Endothelial cell of umbilical vein (primary cell): Measurements from ENCODE around the gene ADGRG3. TPM values are rescaled to one million over a fixed set of nuclear protein-coding genes. Genes with fewer than 3 reads are reported as not detected.

Experiments
- BruUV-seq: library from RNA; stranded (reverse); fragments of 400-500 nt; replicated peaks from 2 replicates; lab custom pipeline; 2021; lab: Mats Ljungman, UMichigan
- CTCF ChIA-PET: fragments of 300-600, 350-600 bp; sonication (Branson Sonifier 250); formaldehyde crosslinking; loops from one replicate; lab custom pipeline; 2021; ENCODE audit warnings: antibody characterized with exemption, inconsistent platforms; lab: Charles Lee
- POLR2A ChIA-PET: fragments of 300-600, 350-600 bp; sonication (Branson Sonifier 250); formaldehyde crosslinking; loops from one replicate; lab custom pipeline; 2021; ENCODE audit warnings: antibody characterized with exemption, inconsistent platforms; lab: Charles Lee
- DNase-seq: peaks from one replicate; pipeline ENCODE4 v3.0.0-alpha.2; 2011; ENCODE audit warnings: low read depth, low spot score
- FAIRE-seq: peaks from 2 replicates; lab custom pipeline; 2011; peaks lifted over from hg19 to GRCh38; lab: Jason Lieb, UNC
- H2AFZ ChIP-seq: 2 replicates; pipeline ENCODE4 v1.6.0; 2012; ENCODE audit warnings: low read depth, low read length, control low read depth, inconsistent platforms
- H3K27ac ChIP-seq: 2 replicates; pipeline ENCODE4 v1.5.1; 2011; ENCODE audit warnings: low read depth, mild to moderate bottlenecking, control low read depth, low read length, moderate library complexity; ENCODE audit not compliant: insufficient read depth
- H3K27me3 ChIP-seq, 2 experiments: 2 replicates each; pipeline versions ENCODE4 v1.6.0 to v1.6.1; 2011; ENCODE audit warnings: low read length in 2 of 2, mixed read lengths in 1 of 2; ENCODE audit not compliant: control insufficient read depth in 2 of 2, insufficient read depth in 2 of 2
- H3K36me3 ChIP-seq, 2 experiments: 2 replicates in 1 of 2; 3 replicates in 1 of 2; pipeline ENCODE4 v1.5.1; 2011; ENCODE audit warnings: low read length in 2 of 2, mild to moderate bottlenecking in 1 of 2, moderate library complexity in 1 of 2; ENCODE audit not compliant: control insufficient read depth in 2 of 2, insufficient read depth in 2 of 2; ENCODE audit errors: extremely low read depth in 1 of 2
- H3K4me1 ChIP-seq: 3 replicates; pipeline ENCODE4 v1.5.1; 2011; ENCODE audit warnings: mild to moderate bottlenecking, low read length; ENCODE audit not compliant: control insufficient read depth, insufficient read depth; ENCODE audit errors: extremely low read depth
- H3K4me2 ChIP-seq: 2 replicates; pipeline ENCODE4 v1.6.1; 2011; ENCODE audit warnings: low read length, control low read depth, mixed read lengths; ENCODE audit not compliant: insufficient read depth
- H3K4me3 ChIP-seq, 3 experiments: fragments of 200-600 bp in 1 of 3; sonication (generic), shearing (Covaris generic) in 1 of 3; replicated peaks in 1 of 3; 2 replicates each; pipeline ENCODE4 v1.5.1; 2011 to 2016; ENCODE audit warnings: control low read depth in 3 of 3, low read length in 3 of 3, mild to moderate bottlenecking in 2 of 3, inconsistent platforms in 1 of 3, low read depth in 1 of 3, moderate library complexity in 1 of 3; ENCODE audit not compliant: insufficient read depth in 1 of 3
- H3K79me2 ChIP-seq: 2 replicates; pipeline ENCODE4 v1.6.0; 2012; ENCODE audit warnings: low read length, inconsistent platforms; ENCODE audit not compliant: control insufficient read depth, insufficient read depth
- H3K9ac ChIP-seq: replicated peaks from 2 replicates; pipeline ENCODE3; 2011; ENCODE audit warnings: low read length, control low read depth; ENCODE audit not compliant: insufficient read depth; ENCODE audit errors: extremely low read depth
- H3K9me1 ChIP-seq: replicated peaks from 3 replicates; pipeline ENCODE4 v1.6.0; 2011; ENCODE audit warnings: mild to moderate bottlenecking, low read length; ENCODE audit not compliant: control insufficient read depth, insufficient read depth; ENCODE audit errors: extremely low read depth
- H3K9me3 ChIP-seq: replicated peaks from 2 replicates; pipeline ENCODE4 v1.5.1; 2012; ENCODE audit warnings: low read length, inconsistent platforms; ENCODE audit not compliant: control insufficient read depth, insufficient read depth
- H4K20me1 ChIP-seq: replicated peaks from 2 replicates; pipeline ENCODE3; 2011; ENCODE audit warnings: mild to moderate bottlenecking, low read length; ENCODE audit not compliant: control insufficient read depth, insufficient read depth; ENCODE audit errors: extremely low read depth
- EZH2 ChIP-seq: IDR thresholded peaks from 2 replicates; pipeline ENCODE4 v1.6.1; 2012; ENCODE audit warnings: borderline replicate concordance, low read depth, mild to moderate bottlenecking, moderate library complexity, low read length, inconsistent platforms; ENCODE audit not compliant: severe bottlenecking
- FOS ChIP-seq: IDR thresholded peaks from 2 replicates; pipeline ENCODE4 v1.6.1; 2011; ENCODE audit warnings: mild to moderate bottlenecking, low read length, moderate library complexity, borderline replicate concordance; ENCODE audit not compliant: insufficient read depth
- GATA2 ChIP-seq: IDR thresholded peaks from 2 replicates; pipeline ENCODE4 v1.7.0; 2011; ENCODE audit warnings: low read depth, mild to moderate bottlenecking, moderate library complexity, mixed read lengths, low read length; ENCODE audit not compliant: insufficient read length, insufficient read depth
- JUN ChIP-seq: IDR thresholded peaks from 2 replicates; pipeline ENCODE4 v1.6.1; 2011; ENCODE audit warnings: borderline replicate concordance, low read depth; ENCODE audit not compliant: insufficient read length, insufficient read depth
- MYC ChIP-seq: IDR thresholded peaks from one replicate; pipeline ENCODE4 v1.6.1; 2011; ENCODE audit warnings: mild to moderate bottlenecking, low read depth, low read length
- POLR2A ChIP-seq: IDR thresholded peaks from 2 replicates; pipeline ENCODE4 v1.6.1; 2012; ENCODE audit warnings: low read depth, mild to moderate bottlenecking, control low read depth, low read length
- POLR2AphosphoS5 ChIP-seq: IDR thresholded peaks from 2 replicates; pipeline ENCODE4 v1.6.1; 2012; ENCODE audit warnings: low read depth, mild to moderate bottlenecking, control low read depth, low read length, moderate library complexity; ENCODE audit not compliant: insufficient read depth
- dilution Hi-C: fragments of 300-500 bp; cut with MboI; formaldehyde crosslinking; loops from one replicate; pipeline ENCODE4 v1.15.0; 2019; ENCODE audit warnings: low sequenced_read_pairs; ENCODE audit not compliant: extremely low pct_ligation_motif_present
- intact Hi-C: fragments of 100-400 bp; cut with micrococcal nuclease; formaldehyde crosslinking; loops from one replicate; pipeline ENCODE4 v1.10.0; 2022
- polyA plus RNA-seq, 4 experiments: library from polyadenylated mRNA; depleted of rRNA in 3 of 4; stranded (reverse) in 3 of 4; unstranded in 1 of 4; fragments of >200 nt; gene quantifications; 2 replicates each; pipeline versions ENCODE4 v1.2.1 to v1.2.3, GENCODE V29; 2011 to 2012; ENCODE audit warnings: missing spikeins in 1 of 4
- total RNA-seq: library from RNA; stranded (reverse); gene quantifications from 2 replicates; pipeline ENCODE4 v1.2.3, GENCODE V29; 2021
- TF ChIP-seq, protein P1 (sequence below), 2 donors: IDR thresholded peaks; 1 replicate in 1 of 2; 2 replicates in 1 of 2; pipeline ENCODE4 v1.5.1; 2011; ENCODE audit warnings: low read length in 2 of 2, mild to moderate bottlenecking in 2 of 2, moderate library complexity in 2 of 2, control low read depth in 1 of 2, inconsistent platforms in 1 of 2, low read depth in 1 of 2; ENCODE audit not compliant: insufficient read depth in 1 of 2; ENCODE audit errors: extremely low read depth in 1 of 2
- TF ChIP-seq, protein P2 (sequence below): IDR thresholded peaks from 2 replicates; pipeline ENCODE4 v1.6.1; 2011; ENCODE audit not compliant: insufficient read depth, insufficient read length

ADGRG3 gene
- total and polyA plus RNA-seq, 2 donors (not counting 3 experiments of a cell fraction or from before 2014, with no cell fraction given) = not detected

DNA sequence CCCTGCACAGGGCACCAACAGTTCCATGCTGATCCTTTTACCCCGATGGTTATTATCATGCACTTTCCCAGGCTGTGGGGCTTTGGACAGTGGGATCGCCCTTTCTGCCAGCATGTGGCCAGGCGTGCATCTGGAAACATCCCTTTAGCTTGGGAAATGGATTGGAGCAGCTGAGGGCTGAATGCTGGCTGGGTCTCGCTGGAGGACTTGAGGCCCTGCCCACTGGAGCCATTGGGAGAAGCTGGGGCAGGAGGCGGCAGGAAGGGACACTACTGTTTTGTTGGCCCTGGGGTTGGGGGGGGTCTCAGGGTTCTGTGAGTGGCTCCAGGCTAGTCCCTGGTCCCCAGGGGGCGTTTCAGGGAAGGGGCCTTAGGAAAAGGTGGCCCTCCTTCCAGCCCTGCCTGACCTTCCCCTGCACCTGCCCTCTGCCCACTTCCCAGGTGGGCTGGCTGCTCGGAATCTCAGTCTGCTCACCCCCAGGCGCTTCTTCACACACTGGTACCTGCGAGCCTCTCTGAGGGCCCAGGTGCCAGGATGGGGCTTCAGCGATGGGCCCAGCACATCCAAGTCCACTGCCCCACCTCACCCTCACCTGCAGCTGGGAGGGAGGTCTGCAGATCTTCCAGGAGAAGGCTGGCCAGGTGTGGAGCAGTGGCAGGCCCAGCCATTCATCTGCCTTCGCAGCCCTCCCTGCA, 1.6 kb upstream of the ADGRG3 start:
- BruUV-seq = no TSS peak
- H3K36me3 ChIP-seq = peaks cover 0 to 2% of the 10 kb centered on the region in 2 experiments
- POLR2A ChIA-PET = no interaction called here
- dilution Hi-C loops (no loop called here), intact Hi-C loops (no loop called here)
- H3K27ac ChIP-seq = no peak overlapping the region
- H3K9ac ChIP-seq = no peak overlapping the region
- no peaks in the 10 kb centered on the region for H3K9me3 ChIP-seq
- CTCF ChIA-PET = interaction anchor here (1.1 to 1.3 kb wide), 2 partner anchors 10 to 75 kb away, joined by 3 to 5 read pairs; no protein-coding TSS in a partner anchor
- DNase-seq (no peak), FAIRE-seq (no peak)
- no peak overlapping the region for H3K4me2 ChIP-seq
- TF ChIP-seq MYC = no peak
- TF ChIP-seq EZH2 = no peak
- no peak for TF ChIP-seq JUN
- no peak for TF ChIP-seq GATA2
- no peak for TF ChIP-seq FOS
- TF ChIP-seq, protein P1, sequence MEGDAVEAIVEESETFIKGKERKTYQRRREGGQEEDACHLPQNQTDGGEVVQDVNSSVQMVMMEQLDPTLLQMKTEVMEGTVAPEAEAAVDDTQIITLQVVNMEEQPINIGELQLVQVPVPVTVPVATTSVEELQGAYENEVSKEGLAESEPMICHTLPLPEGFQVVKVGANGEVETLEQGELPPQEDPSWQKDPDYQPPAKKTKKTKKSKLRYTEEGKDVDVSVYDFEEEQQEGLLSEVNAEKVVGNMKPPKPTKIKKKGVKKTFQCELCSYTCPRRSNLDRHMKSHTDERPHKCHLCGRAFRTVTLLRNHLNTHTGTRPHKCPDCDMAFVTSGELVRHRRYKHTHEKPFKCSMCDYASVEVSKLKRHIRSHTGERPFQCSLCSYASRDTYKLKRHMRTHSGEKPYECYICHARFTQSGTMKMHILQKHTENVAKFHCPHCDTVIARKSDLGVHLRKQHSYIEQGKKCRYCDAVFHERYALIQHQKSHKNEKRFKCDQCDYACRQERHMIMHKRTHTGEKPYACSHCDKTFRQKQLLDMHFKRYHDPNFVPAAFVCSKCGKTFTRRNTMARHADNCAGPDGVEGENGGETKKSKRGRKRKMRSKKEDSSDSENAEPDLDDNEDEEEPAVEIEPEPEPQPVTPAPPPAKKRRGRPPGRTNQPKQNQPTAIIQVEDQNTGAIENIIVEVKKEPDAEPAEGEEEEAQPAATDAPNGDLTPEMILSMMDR (IDR thresholded peaks at IDR 0.05; ENCODE audit: extremely low read depth in 1 of 2, insufficient read depth in 1 of 2, low read depth in 1 of 2, low read length in 2 of 2) = no peak
- TF ChIP-seq POLR2A = no peak
- TF ChIP-seq, protein P2, sequence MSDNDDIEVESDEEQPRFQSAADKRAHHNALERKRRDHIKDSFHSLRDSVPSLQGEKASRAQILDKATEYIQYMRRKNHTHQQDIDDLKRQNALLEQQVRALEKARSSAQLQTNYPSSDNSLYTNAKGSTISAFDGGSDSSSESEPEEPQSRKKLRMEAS = no peak
- TF ChIP-seq POLR2AphosphoS5 = no peak
- H3K4me1 ChIP-seq = no peaks in the 10 kb centered on the region
- H3K27me3 ChIP-seq = peaks cover 0 to 3% of the 10 kb centered on the region in 2 experiments
- no peaks in the 10 kb centered on the region for H4K20me1 ChIP-seq
- H3K9me1 ChIP-seq = no peaks in the 10 kb centered on the region
- no peak overlapping the region for H2AFZ ChIP-seq
- no peak overlapping the region for H3K4me3 ChIP-seq
- no peaks in the 10 kb centered on the region for H3K79me2 ChIP-seq
